ENCODE measurements around the gene AGA. TPM values are rescaled to one million over a fixed set of nuclear protein-coding genes. Genes with fewer than 3 reads are reported as not detected.

AGA gene
- total RNA-seq (2014; rRNA removed) (21.5 and 42.1 TPM in 2 replicates), Bru-seq, nascent RNA (percentile 63 among the genes with signal in this experiment), BruChase-seq, experiment 1, labeled RNA remaining after a 6-hour chase (percentile 66 among the genes with signal in this experiment), BruChase-seq, experiment 2, labeled RNA remaining after a 2-hour chase (percentile 61 among the genes with signal in this experiment)
- long read RNA-seq, transcript AGA-201 (9 exons, 2,107 nt), result major isoform, 29 of 33 reads
- long read RNA-seq, partial matches to known transcripts, result 0 of 33 reads
- long read RNA-seq, other reads (novel, unspliced or antisense), result 4 of 33 reads

DNA sequence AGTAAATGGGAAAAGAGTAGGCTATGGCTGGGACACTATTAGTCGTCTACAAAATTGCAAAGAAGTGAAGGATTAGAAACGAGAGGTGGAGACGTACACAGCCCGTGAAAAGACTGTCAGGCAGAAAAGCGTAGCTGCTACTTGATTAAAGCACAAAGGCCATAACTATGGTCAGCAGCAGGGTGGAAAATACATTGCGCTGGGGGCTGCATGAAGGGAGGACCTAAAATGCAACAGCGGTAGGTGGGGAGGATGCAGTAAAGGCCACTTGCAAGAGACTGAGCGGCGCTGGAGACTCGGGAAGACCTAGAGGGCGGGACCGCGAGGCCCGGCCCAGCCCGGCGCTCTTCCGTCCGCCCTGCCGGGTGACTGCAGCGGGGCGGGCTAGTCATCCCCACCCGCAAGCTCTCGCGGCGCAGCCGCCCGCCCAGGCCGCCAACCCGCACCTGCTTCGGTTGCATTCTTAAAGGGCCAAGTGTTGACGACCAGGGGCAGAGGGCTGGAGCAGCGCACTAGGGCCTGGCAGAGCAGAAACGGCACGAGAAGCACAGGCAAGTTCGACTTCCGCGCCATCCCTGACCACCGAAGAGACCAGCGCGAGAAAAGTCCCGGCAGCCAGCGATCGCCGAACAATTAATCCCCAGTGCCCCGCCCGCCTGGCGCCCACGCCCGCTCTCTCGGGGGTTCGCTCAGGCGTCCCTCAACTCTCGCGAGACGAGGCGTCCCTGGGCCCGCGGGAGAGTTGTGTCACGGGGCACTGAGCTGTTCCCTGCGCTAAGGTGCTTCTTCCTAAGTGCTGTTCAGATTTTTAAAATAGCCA is at the start of gene AGA:
AGA (minus strand) TSS at position 635 of the 820 bp plus-strand sequence; CDS start at position 573, 62 bp downstream.
- peak within 1 kb of the TSS; percentile 95 for H3K4me2 ChIP-seq (ENCODE audit: low read length)
- no peaks in the 10 kb centered on the region for H3F3A ChIP-seq (ENCODE audit: low read length, unreplicated experiment)
- 0 out of 2 replicates have a peak, but pooled peaks cover 4% of the 10 kb centered on the region for H3K79me2 ChIP-seq (ENCODE audit: low read length)
- H3K9me3 ChIP-seq (ENCODE audit: low read length), result no peaks in the 10 kb centered on the region
- DNase-seq (peak; percentile 89), ATAC-seq (peak; percentile 97)
- H3K27me3 ChIP-seq (ENCODE audit: low read length), result no peaks in the 10 kb centered on the region
- TF ChIP-seq EZH2phosphoT487 (IDR thresholded peaks at IDR 0.05; ENCODE audit: borderline replicate concordance, low read length) (no peak), EZH2 (IDR thresholded peaks at IDR 0.05; ENCODE audit: low read length, unreplicated experiment) (no peak), CTCF (conservative IDR thresholded peaks at IDR 0.05; ENCODE audit: low read depth, low read length) (no peak)
- intact Hi-C loops (cut with micrococcal nuclease), result loop anchor here (5.0 kb wide), 1 partner anchor 105 kb away; no protein-coding TSS in a partner anchor
- no TSS peak for BruUV-seq (replicated peaks)
- H3K4me3 ChIP-seq (ENCODE audit: low read length), result peak within 1 kb of the TSS; percentile 88
- H2AFZ ChIP-seq (ENCODE audit: low read length), result peak within 1 kb of the TSS; percentile 95
- POLR2A ChIA-PET (ENCODE audit: unreplicated experiment), result interaction anchor here (0.7 kb wide), 1 partner anchor 666 kb away, joined by 3 read pairs; no protein-coding TSS in a partner anchor
- no peaks in the 10 kb centered on the region for H4K20me1 ChIP-seq (ENCODE audit: low read length)
- no peaks in the 10 kb centered on the region for H3K36me3 ChIP-seq (ENCODE audit: low read depth, low read length)
- H3K9me2 ChIP-seq (replicated peaks; ENCODE audit: low read length), result no peaks in the 10 kb centered on the region
- CTCF ChIA-PET, result interaction anchor here (0.6 kb wide), 1 partner anchor 24 kb away, joined by 3 read pairs; no protein-coding TSS in a partner anchor
- H3K9ac ChIP-seq (ENCODE audit: low read length), result peak within 1 kb of the TSS; percentile 87
- peak within 1 kb of the TSS; percentile 86 for H3K27ac ChIP-seq (ENCODE audit: low read length)
- peaks cover 12% of the 10 kb centered on the region; the same call in 1 of the 2 replicates for H3K4me1 ChIP-seq (ENCODE audit: insufficient read depth, low read length)

DNA sequence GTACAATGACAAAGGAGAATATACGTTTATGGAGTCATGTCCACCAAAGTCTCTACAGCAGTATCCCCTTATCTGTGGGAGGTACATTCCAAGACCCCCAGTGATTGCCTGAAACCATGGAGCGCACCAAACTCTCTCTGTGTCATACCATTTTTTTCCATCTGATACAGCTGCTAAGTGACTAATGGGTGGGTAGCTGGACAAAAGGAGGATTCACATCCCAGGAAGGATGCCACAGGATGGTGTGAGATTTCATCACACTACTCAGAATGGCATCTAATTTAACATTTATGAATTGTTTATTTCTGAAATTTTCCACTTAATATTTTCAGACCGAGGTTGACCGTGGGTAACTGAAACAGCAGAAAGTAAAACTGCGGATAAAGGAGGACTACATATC is 49.8 kb upstream of the AGA start:
- no peaks in the 10 kb centered on the region for H3K79me2 ChIP-seq (ENCODE audit: low read length)
- no peak overlapping the region for H3K9ac ChIP-seq (ENCODE audit: low read length)
- CTCF ChIA-PET, result no interaction called here
- no peaks in the 10 kb centered on the region for H3K9me3 ChIP-seq (ENCODE audit: low read length)
- no peaks in the 10 kb centered on the region for H4K20me1 ChIP-seq (ENCODE audit: low read length)
- TF ChIP-seq EZH2 (IDR thresholded peaks at IDR 0.05; ENCODE audit: low read length, unreplicated experiment), result no peak
- no peak for TF ChIP-seq EZH2phosphoT487 (IDR thresholded peaks at IDR 0.05; ENCODE audit: borderline replicate concordance, low read length)
- no peak for TF ChIP-seq CTCF (conservative IDR thresholded peaks at IDR 0.05; ENCODE audit: low read depth, low read length)
- H3K9me2 ChIP-seq (replicated peaks; ENCODE audit: low read length), result no peaks in the 10 kb centered on the region
- H3K27me3 ChIP-seq (ENCODE audit: low read length), result no peaks in the 10 kb centered on the region
- H3F3A ChIP-seq (ENCODE audit: low read length, unreplicated experiment), result no peaks in the 10 kb centered on the region
- DNase-seq (no peak), ATAC-seq (no peak)
- no peak overlapping the region for H3K27ac ChIP-seq (ENCODE audit: low read length)
- H3K4me3 ChIP-seq (ENCODE audit: low read length), result no peak overlapping the region
- H2AFZ ChIP-seq (ENCODE audit: low read length), result no peak overlapping the region
- intact Hi-C loops (cut with micrococcal nuclease), result no loop called here
- no peak overlapping the region for H3K4me2 ChIP-seq (ENCODE audit: low read length)
- H3K4me1 ChIP-seq (ENCODE audit: insufficient read depth, low read length), result peaks cover 6% of the 10 kb centered on the region
- BruUV-seq (replicated peaks), result no TSS peak
- POLR2A ChIA-PET (ENCODE audit: unreplicated experiment), result no interaction called here
- no peaks in the 10 kb centered on the region for H3K36me3 ChIP-seq (ENCODE audit: low read depth, low read length)
